ENCODE results near the gene LOXL3. TPM values are rescaled to one million over a fixed set of nuclear protein-coding genes. Genes with fewer than 3 reads are reported as not detected.
A peak's percentile ranks its signal among the peaks of the same experiment; 100 is the strongest.

LOXL3 gene
- total and polyA plus RNA-seq, 2 donors from 2014 or later, result 2.4 to 9.7 TPM

GRCh38 chr2:74573747-74574562, 20.2 kb upstream of the LOXL3 start:
- no peak for FAIRE-seq
- DNase-seq, result peak in 2 of 5 donors; percentile 35 to 50
- no peak overlapping the region for H3K9ac ChIP-seq (ENCODE audit: low read length in 3 of 3)
- H3K27ac ChIP-seq (ENCODE audit: low read depth in 2 of 2, low read length in 2 of 2), result no peak overlapping the region
- no peak for TF ChIP-seq CTCF (IDR thresholded peaks at IDR 0.05; ENCODE audit: borderline replicate concordance, extremely low read depth, insufficient read depth)
- intact Hi-C loops (cut with DNase I), result no loop called here
- H3K4me1 ChIP-seq (ENCODE audit: control insufficient read depth in 2 of 3, insufficient read depth in 2 of 3, low read depth in 1 of 3, low read length in 3 of 3), result no peaks in the 10 kb centered on the region
- H3K27me3 ChIP-seq (ENCODE audit: control insufficient read depth, insufficient read depth, low read length), result no peaks in the 10 kb centered on the region
- H3K4me3 ChIP-seq (ENCODE audit: low read length in 3 of 3), result peak overlapping the region in 1 of 3 donors; percentile 15
- no peaks in the 10 kb centered on the region for H3K36me3 ChIP-seq (ENCODE audit: control insufficient read depth in 2 of 3, insufficient read depth in 3 of 3, low read length in 3 of 3)
- H3K9me3 ChIP-seq (ENCODE audit: control insufficient read depth in 2 of 3, insufficient read depth in 1 of 3, low read length in 3 of 3), result no peaks in the 10 kb centered on the region

- DNase-seq (no peak), FAIRE-seq (no peak)
- H3K4me1 ChIP-seq (ENCODE audit: control insufficient read depth in 2 of 3, insufficient read depth in 2 of 3, low read depth in 1 of 3, low read length in 3 of 3), result no peaks in the 10 kb centered on the region
- intact Hi-C loops (cut with DNase I), result no loop called here
- no peaks in the 10 kb centered on the region for H3K9me3 ChIP-seq (ENCODE audit: control insufficient read depth in 2 of 3, insufficient read depth in 1 of 3, low read length in 3 of 3)
- no peak overlapping the region for H3K27ac ChIP-seq (ENCODE audit: low read depth in 2 of 2, low read length in 2 of 2)
- H3K27me3 ChIP-seq (ENCODE audit: control insufficient read depth, insufficient read depth, low read length), result no peaks in the 10 kb centered on the region
- H3K36me3 ChIP-seq (ENCODE audit: control insufficient read depth in 2 of 3, insufficient read depth in 3 of 3, low read length in 3 of 3), result no peaks in the 10 kb centered on the region
- H3K4me3 ChIP-seq (ENCODE audit: low read length in 3 of 3), result no peak overlapping the region
- peak; percentile 2 for TF ChIP-seq CTCF (IDR thresholded peaks at IDR 0.05; ENCODE audit: borderline replicate concordance, extremely low read depth, insufficient read depth)
- no peak overlapping the region for H3K9ac ChIP-seq (ENCODE audit: low read length in 3 of 3)
Measured at GRCh38 chr2:74572178-74572925, 18.6 kb upstream of the LOXL3 start.

GRCh38 chr2:74571058-74571457, 17.3 kb upstream of the LOXL3 start:
- Histone ChIP-seq H3K4me1 (ENCODE audit: control insufficient read depth in 2 of 3, insufficient read depth in 2 of 3, low read depth in 1 of 3, low read length in 3 of 3) (no peaks in the 10 kb centered on the region), H3K27me3 (ENCODE audit: control insufficient read depth, insufficient read depth, low read length) (no peaks in the 10 kb centered on the region), H3K4me3 (ENCODE audit: low read length in 3 of 3) (no peak overlapping the region), H3K36me3 (ENCODE audit: control insufficient read depth in 2 of 3, insufficient read depth in 3 of 3, low read length in 3 of 3) (no peaks in the 10 kb centered on the region), H3K9ac (ENCODE audit: low read length in 3 of 3) (no peak overlapping the region), H3K9me3 (ENCODE audit: control insufficient read depth in 2 of 3, insufficient read depth in 1 of 3, low read length in 3 of 3) (no peaks in the 10 kb centered on the region), H3K27ac (ENCODE audit: low read depth in 2 of 2, low read length in 2 of 2) (no peak overlapping the region)
- intact Hi-C loops (cut with DNase I), result no loop called here
- no peak for TF ChIP-seq CTCF (IDR thresholded peaks at IDR 0.05; ENCODE audit: borderline replicate concordance, extremely low read depth, insufficient read depth)
- FAIRE-seq, result no peak
- no peak for DNase-seq

Data from kidney (tissue), 14 donors.